ENCODE data around the gene SLC9A9.

The SLC9A9 gene

DNA sequence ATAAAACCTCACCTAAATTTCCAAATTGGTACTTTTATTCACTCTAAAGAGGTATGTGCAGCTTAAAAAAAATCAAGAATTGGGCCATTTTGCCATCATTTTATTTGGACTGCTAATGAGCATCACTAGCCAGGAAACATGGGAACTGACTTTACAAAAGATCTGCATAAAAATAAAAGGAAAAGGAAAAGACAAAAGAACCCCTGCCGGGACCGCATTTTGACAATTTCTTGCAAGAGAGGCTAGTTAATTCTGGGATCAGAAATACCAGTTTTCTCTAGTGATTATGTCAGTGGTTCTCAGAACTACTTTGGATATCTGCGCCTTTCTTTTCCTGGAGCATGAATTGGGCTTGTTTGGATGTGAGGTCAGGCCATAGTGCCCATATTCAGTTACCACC is 439.5 kb downstream of the SLC9A9 start:
- H3K79me2 ChIP-seq (ENCODE audit: low read length): no peaks in the 10 kb centered on the region

DNA sequence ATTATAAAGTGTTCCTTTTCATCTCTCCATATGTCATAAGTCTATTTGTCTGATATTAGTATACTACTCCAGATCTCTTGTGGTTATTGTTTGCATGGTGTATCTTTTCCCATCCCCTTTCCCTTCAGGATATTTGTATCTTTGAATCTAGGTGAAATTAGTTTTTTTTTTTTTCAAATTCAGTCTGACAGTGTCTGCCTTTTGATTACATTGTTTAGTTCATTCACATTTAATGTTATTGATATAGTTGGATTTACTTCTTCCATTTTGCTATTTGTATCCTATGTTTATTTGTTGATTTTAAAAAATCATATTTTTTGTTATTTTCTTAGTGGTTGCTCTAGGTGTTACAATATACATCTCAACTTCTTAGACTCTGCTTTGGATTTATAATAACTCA is 445.7 kb downstream of the SLC9A9 start:
- no peak overlapping the region for H2AFZ ChIP-seq (ENCODE audit: low read length)
- TF ChIP-seq, protein P1, sequence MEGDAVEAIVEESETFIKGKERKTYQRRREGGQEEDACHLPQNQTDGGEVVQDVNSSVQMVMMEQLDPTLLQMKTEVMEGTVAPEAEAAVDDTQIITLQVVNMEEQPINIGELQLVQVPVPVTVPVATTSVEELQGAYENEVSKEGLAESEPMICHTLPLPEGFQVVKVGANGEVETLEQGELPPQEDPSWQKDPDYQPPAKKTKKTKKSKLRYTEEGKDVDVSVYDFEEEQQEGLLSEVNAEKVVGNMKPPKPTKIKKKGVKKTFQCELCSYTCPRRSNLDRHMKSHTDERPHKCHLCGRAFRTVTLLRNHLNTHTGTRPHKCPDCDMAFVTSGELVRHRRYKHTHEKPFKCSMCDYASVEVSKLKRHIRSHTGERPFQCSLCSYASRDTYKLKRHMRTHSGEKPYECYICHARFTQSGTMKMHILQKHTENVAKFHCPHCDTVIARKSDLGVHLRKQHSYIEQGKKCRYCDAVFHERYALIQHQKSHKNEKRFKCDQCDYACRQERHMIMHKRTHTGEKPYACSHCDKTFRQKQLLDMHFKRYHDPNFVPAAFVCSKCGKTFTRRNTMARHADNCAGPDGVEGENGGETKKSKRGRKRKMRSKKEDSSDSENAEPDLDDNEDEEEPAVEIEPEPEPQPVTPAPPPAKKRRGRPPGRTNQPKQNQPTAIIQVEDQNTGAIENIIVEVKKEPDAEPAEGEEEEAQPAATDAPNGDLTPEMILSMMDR (IDR thresholded peaks at IDR 0.05; ENCODE audit: low read length): no peak
- TF ChIP-seq EZH2phosphoT487 (IDR thresholded peaks at IDR 0.05; ENCODE audit: low read length): no peak
- TF ChIP-seq EZH2 (optimal IDR thresholded peaks at IDR 0.05; ENCODE audit: low read depth, low read length): no peak
- no peaks in the 10 kb centered on the region for H3K9me2 ChIP-seq (replicated peaks; ENCODE audit: insufficient read depth, low read length)

More for the DNA sequence above, 439.5 kb downstream of the SLC9A9 start:
- Histone ChIP-seq H3K4me2 (ENCODE audit: low read depth, low read length) (no peak overlapping the region), H2AFZ (ENCODE audit: low read length) (no peak overlapping the region), H3K36me3 (replicated peaks; ENCODE audit: insufficient read depth, low read length) (no peaks in the 10 kb centered on the region), H3K4me3 (ENCODE audit: low read length) (no peak overlapping the region), H3K27me3 (replicated peaks; ENCODE audit: insufficient read depth, low read length) (no peaks in the 10 kb centered on the region), H3F3A (ENCODE audit: insufficient read depth, low read length) (no peaks in the 10 kb centered on the region), H3K9ac (ENCODE audit: low read length) (no peak overlapping the region), H3K9me2 (replicated peaks; ENCODE audit: insufficient read depth, low read length) (no peaks in the 10 kb centered on the region), H3K27ac (ENCODE audit: low read length) (no peak overlapping the region), H3K4me1 (ENCODE audit: low read length) (no peaks in the 10 kb centered on the region), H4K20me1 (ENCODE audit: insufficient read depth, low read length) (no peaks in the 10 kb centered on the region), H3K9me3 (replicated peaks; ENCODE audit: insufficient read depth, low read length) (no peaks in the 10 kb centered on the region)
- no peak for DNase-seq
- TF ChIP-seq, protein P1 (IDR thresholded peaks at IDR 0.05; ENCODE audit: low read length): no peak
- no peak for TF ChIP-seq EZH2 (optimal IDR thresholded peaks at IDR 0.05; ENCODE audit: low read depth, low read length)
- no peak for TF ChIP-seq EZH2phosphoT487 (IDR thresholded peaks at IDR 0.05; ENCODE audit: low read length)

DNA sequence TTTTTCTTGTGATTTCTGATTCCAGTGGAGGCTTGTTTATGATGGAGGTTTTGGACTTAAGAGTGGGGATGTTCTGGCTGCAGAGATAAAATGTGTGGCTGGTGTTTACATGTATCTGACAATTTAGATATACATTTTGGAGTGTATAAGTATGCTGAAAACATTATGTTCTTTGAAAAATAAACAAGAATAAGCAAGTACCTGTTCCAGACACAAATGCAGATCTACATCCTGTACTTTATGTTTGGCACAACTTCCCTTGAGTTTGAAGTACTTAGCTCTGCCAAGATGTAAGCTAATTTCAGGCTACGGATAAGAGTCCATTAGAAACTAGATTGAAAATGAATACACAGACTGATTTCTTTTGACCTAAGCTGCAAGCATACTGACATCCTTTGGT is 451.5 kb downstream of the SLC9A9 start:
- DNase-seq: no peak
- no peaks in the 10 kb centered on the region for H3K4me1 ChIP-seq (ENCODE audit: low read length)
- H3K79me2 ChIP-seq (ENCODE audit: low read length): no peaks in the 10 kb centered on the region
- H3K27ac ChIP-seq (ENCODE audit: low read length): no peak overlapping the region
- no peaks in the 10 kb centered on the region for H4K20me1 ChIP-seq (ENCODE audit: insufficient read depth, low read length)
- H3F3A ChIP-seq (ENCODE audit: insufficient read depth, low read length): no peaks in the 10 kb centered on the region
- H3K27me3 ChIP-seq (replicated peaks; ENCODE audit: insufficient read depth, low read length): no peaks in the 10 kb centered on the region
- no peak overlapping the region for H2AFZ ChIP-seq (ENCODE audit: low read length)
- TF ChIP-seq EZH2phosphoT487 (IDR thresholded peaks at IDR 0.05; ENCODE audit: low read length): no peak
- TF ChIP-seq, protein P1 (IDR thresholded peaks at IDR 0.05; ENCODE audit: low read length): no peak
- no peak for TF ChIP-seq EZH2 (optimal IDR thresholded peaks at IDR 0.05; ENCODE audit: low read depth, low read length)
- H3K4me3 ChIP-seq (ENCODE audit: low read length): no peak overlapping the region
- no peak overlapping the region for H3K4me2 ChIP-seq (ENCODE audit: low read depth, low read length)
- H3K9ac ChIP-seq (ENCODE audit: low read length): no peak overlapping the region
- no peaks in the 10 kb centered on the region for H3K36me3 ChIP-seq (replicated peaks; ENCODE audit: insufficient read depth, low read length)
- H3K9me2 ChIP-seq (replicated peaks; ENCODE audit: insufficient read depth, low read length): no peaks in the 10 kb centered on the region
- no peaks in the 10 kb centered on the region for H3K9me3 ChIP-seq (replicated peaks; ENCODE audit: insufficient read depth, low read length)

More for the DNA sequence above, 445.7 kb downstream of the SLC9A9 start:
- Histone ChIP-seq H3K4me1 (ENCODE audit: low read length) (no peaks in the 10 kb centered on the region), H3K36me3 (replicated peaks; ENCODE audit: insufficient read depth, low read length) (no peaks in the 10 kb centered on the region), H3K27ac (ENCODE audit: low read length) (no peak overlapping the region), H3K79me2 (ENCODE audit: low read length) (no peaks in the 10 kb centered on the region), H3K4me2 (ENCODE audit: low read depth, low read length) (no peak overlapping the region), H3K9ac (ENCODE audit: low read length) (no peak overlapping the region), H3K9me3 (replicated peaks; ENCODE audit: insufficient read depth, low read length) (no peaks in the 10 kb centered on the region), H4K20me1 (ENCODE audit: insufficient read depth, low read length) (no peaks in the 10 kb centered on the region), H3K4me3 (ENCODE audit: low read length) (no peak overlapping the region), H3K27me3 (replicated peaks; ENCODE audit: insufficient read depth, low read length) (no peaks in the 10 kb centered on the region), H3F3A (ENCODE audit: insufficient read depth, low read length) (no peaks in the 10 kb centered on the region)
- DNase-seq: no peak
